Activated CD4-positive, alpha-beta T cell treated with anti-CD3 and anti-CD28 coated beads, Interleukin-2, amount 10 ng/mL, durations not matched to agents 7 days and 5 days (primary cell): ENCODE measurements around the gene TEX53. TPM values are rescaled to one million over a fixed set of nuclear protein-coding genes. Genes with fewer than 3 reads are reported as not detected.

Experiments
- CTCF ChIA-PET: fragments of 350-600 bp; sonication (Branson Sonifier 250); formaldehyde crosslinking; loops from one replicate; lab custom pipeline; 2021; ENCODE audit warnings: antibody characterized with exemption; lab: Charles Lee
- POLR2A ChIA-PET: fragments of 350-600 bp; sonication (Branson Sonifier 250); formaldehyde crosslinking; loops from one replicate; lab custom pipeline; 2021; ENCODE audit warnings: antibody characterized with exemption; lab: Charles Lee
- DNase-seq: peaks from one replicate; pipeline ENCODE4 v3.0.0-alpha.2; 2020
- H3K27ac Mint-ChIP-seq: one replicate; pipeline ENCODE4 v1.8.0; 2021; ENCODE audit warnings: mild to moderate bottlenecking, moderate library complexity, mixed read lengths
- H3K27me3 Mint-ChIP-seq: one replicate; pipeline ENCODE4 v1.8.0; 2021; ENCODE audit warnings: mixed read lengths
- H3K36me3 Mint-ChIP-seq: one replicate; pipeline ENCODE4 v1.8.0; 2021; ENCODE audit warnings: low read depth, mixed read lengths
- H3K4me1 Mint-ChIP-seq: one replicate; pipeline ENCODE4 v1.8.0; 2021; ENCODE audit warnings: mixed read lengths
- H3K4me3 Mint-ChIP-seq: one replicate; pipeline ENCODE4 v1.8.0; 2021; ENCODE audit warnings: mild to moderate bottlenecking, moderate library complexity, mixed read lengths
- H3K9me3 Mint-ChIP-seq: one replicate; pipeline ENCODE4 v1.8.0; 2021; ENCODE audit warnings: mixed read lengths
- total RNA-seq, 2 experiments: library from RNA; stranded (reverse); gene quantifications; one replicate each; pipeline ENCODE4 v1.2.3, GENCODE V29; 2021

TEX53 gene
- total RNA-seq, 2 experiments from 2014 or later = not detected

DNA sequence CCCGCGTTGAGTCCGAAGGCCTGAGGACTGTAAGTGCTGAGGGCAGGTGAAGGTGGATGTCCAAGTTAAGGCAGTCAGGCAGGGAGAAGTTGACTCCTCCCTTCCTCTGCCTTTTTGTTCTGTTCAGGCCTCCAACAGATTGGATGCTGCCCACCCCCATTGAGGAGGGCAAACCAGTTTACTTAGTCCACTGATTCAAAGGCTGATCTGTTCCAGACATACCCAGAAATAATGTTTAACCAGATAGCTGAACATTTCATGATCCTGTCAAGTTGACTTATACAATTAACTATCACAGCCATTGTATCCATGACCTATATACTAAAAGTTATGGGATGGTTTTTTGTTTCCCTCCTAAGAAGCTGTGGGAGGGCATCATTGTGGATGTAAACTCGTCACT is 32.7 kb upstream of the TEX53 start:
- H3K36me3 Mint-ChIP-seq = peaks cover 52% of the 10 kb centered on the region
- peak overlapping the region; percentile 44 for H3K4me3 Mint-ChIP-seq
- no peak for DNase-seq
- peaks cover 20% of the 10 kb centered on the region for H3K9me3 Mint-ChIP-seq
- ChIA-PET CTCF (interaction anchor here (0.8 to 5.6 kb wide), 10 partner anchors 9 to 325 kb away, joined by 3 to 29 read pairs (median 4); partner anchors contain the start of gene TEX48), POLR2A (interaction anchor here (0.6 to 2.0 kb wide), 2 partner anchors 29 kb away, joined by 3 to 7 read pairs; no protein-coding TSS in a partner anchor)
- H3K27me3 Mint-ChIP-seq = no peaks in the 10 kb centered on the region
- H3K27ac Mint-ChIP-seq = peak overlapping the region; percentile 93
- H3K4me1 Mint-ChIP-seq = peaks cover 93% of the 10 kb centered on the region

DNA sequence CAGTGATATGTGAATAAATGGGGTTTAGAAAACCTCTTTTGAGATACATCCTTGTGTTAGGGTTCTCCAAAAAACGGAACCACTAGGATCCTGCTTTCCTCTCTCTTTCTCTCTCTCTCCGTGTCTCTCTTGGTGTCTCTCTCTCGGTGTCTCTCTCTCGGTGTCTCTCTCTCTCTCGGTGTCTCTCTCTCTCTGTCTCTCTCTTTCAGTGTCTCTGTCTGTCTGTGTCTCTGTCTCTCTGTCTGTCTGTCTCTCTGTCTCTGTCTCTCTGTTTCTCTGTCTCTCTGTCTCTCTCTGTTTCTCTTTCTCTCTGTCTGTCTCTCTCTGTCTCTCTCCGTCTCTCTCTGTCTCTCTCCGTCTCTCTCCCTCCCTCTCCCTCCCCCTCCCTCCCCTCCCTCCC is 32.2 kb upstream of the TEX53 start:
- Mint-ChIP-seq H3K9me3 (peaks cover 20% of the 10 kb centered on the region), H3K36me3 (peaks cover 53% of the 10 kb centered on the region), H3K4me1 (peaks cover 89% of the 10 kb centered on the region), H3K27ac (peak overlapping the region; percentile 93), H3K27me3 (no peaks in the 10 kb centered on the region), H3K4me3 (no peak overlapping the region)
- ChIA-PET POLR2A (interaction anchor here (0.6 to 0.7 kb wide), 2 partner anchors 29 to 240 kb away, joined by 3 to 5 read pairs; no protein-coding TSS in a partner anchor), CTCF (interaction anchor here (0.8 to 5.6 kb wide), 8 partner anchors 8 to 325 kb away, joined by 3 to 29 read pairs (median 4); partner anchors contain the start of gene TEX48)
- DNase-seq = no peak

- no peaks in the 10 kb centered on the region for H3K27me3 Mint-ChIP-seq
- ChIA-PET POLR2A (interaction anchor here (0.7 kb wide), 1 partner anchor 240 kb away, joined by 5 read pairs; no protein-coding TSS in a partner anchor), CTCF (interaction anchor here (0.5 to 5.6 kb wide), 7 partner anchors 17 to 326 kb away, joined by 3 to 29 read pairs (median 4); no protein-coding TSS in a partner anchor)
- H3K4me3 Mint-ChIP-seq = no peak overlapping the region
- peaks cover 88% of the 10 kb centered on the region for H3K4me1 Mint-ChIP-seq
- H3K9me3 Mint-ChIP-seq = peaks cover 26% of the 10 kb centered on the region
- DNase-seq = no peak
- H3K27ac Mint-ChIP-seq = peak overlapping the region; percentile 26
- H3K36me3 Mint-ChIP-seq = peaks cover 54% of the 10 kb centered on the region
These were observed 31.5 kb upstream of the TEX53 start for GRCh38 chr9:114688909-114689610.

DNA sequence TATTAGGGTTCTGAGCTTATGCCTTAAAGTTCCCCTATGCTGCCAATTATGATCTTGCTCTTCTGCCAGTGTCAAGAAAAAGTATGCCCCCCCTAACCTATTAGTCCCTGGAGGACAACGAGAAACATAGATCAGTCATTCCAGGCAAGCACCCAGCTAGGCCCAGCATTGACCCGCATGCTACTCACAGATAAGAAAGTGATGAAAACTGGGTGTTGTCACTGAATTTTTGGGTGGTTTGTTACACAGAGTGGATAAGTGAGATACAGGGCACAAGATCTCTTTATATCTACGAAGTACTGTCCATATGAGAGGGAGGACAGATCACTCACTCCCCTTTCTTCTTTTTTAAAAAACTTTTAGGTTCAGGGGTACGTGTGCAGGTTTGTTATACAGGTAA is 30.8 kb upstream of the TEX53 start:
- peaks cover 28% of the 10 kb centered on the region for H3K9me3 Mint-ChIP-seq
- ChIA-PET POLR2A (no interaction called here), CTCF (interaction anchor here (2.3 kb wide), 1 partner anchor 50 kb away, joined by 10 read pairs; no protein-coding TSS in a partner anchor)
- H3K4me3 Mint-ChIP-seq = no peak overlapping the region
- H3K4me1 Mint-ChIP-seq = peaks cover 85% of the 10 kb centered on the region
- H3K27ac Mint-ChIP-seq = no peak overlapping the region
- H3K27me3 Mint-ChIP-seq = no peaks in the 10 kb centered on the region
- DNase-seq = no peak
- H3K36me3 Mint-ChIP-seq = peaks cover 57% of the 10 kb centered on the region

- no peak overlapping the region for H3K4me3 Mint-ChIP-seq
- H3K4me1 Mint-ChIP-seq = peaks cover 80% of the 10 kb centered on the region
- DNase-seq = no peak
- ChIA-PET CTCF (no interaction called here), POLR2A (no interaction called here)
- H3K27me3 Mint-ChIP-seq = no peaks in the 10 kb centered on the region
- H3K9me3 Mint-ChIP-seq = peaks cover 31% of the 10 kb centered on the region
- H3K27ac Mint-ChIP-seq = peak overlapping the region; percentile 21
- peaks cover 57% of the 10 kb centered on the region for H3K36me3 Mint-ChIP-seq
These were observed 29.4 kb upstream of the TEX53 start for GRCh38 chr9:114687034-114687433.

DNA sequence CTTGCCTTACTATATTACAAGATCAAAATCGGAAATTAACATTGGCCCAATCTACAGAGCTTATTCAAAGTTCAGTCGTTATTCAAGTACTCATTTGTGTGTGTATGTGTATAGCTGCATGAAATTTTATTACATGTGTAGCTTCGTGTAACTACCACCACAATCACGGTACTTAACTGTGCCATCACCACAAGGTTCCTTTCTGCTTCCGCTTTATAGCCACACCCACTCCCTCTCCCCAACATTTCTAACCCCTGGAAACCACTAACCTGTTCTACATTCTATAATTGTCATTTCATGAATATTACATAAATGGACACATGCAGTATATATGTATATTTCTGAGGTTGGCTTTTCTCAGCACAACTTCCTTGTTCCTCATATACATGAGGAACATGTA is 28.3 kb upstream of the TEX53 start:
- H3K4me3 Mint-ChIP-seq = no peak overlapping the region
- H3K27me3 Mint-ChIP-seq = no peaks in the 10 kb centered on the region
- peaks cover 78% of the 10 kb centered on the region for H3K4me1 Mint-ChIP-seq
- peak overlapping the region; percentile 52 for H3K27ac Mint-ChIP-seq
- ChIA-PET POLR2A (no interaction called here), CTCF (interaction anchor here (0.6 to 2.3 kb wide), 5 partner anchors 10 to 602 kb away, joined by 3 to 12 read pairs (median 3); no protein-coding TSS in a partner anchor)
- H3K9me3 Mint-ChIP-seq = peaks cover 31% of the 10 kb centered on the region
- DNase-seq = no peak
- H3K36me3 Mint-ChIP-seq = peaks cover 55% of the 10 kb centered on the region

GRCh38 chr9:114684036-114684435 is 26.4 kb upstream of the TEX53 start:
- ChIA-PET CTCF (interaction anchor here (1.4 to 4.7 kb wide), 3 partner anchors 15 to 225 kb away, joined by 4 to 26 read pairs (median 4); no protein-coding TSS in a partner anchor), POLR2A (no interaction called here)
- H3K27ac Mint-ChIP-seq = no peak overlapping the region
- H3K27me3 Mint-ChIP-seq = no peaks in the 10 kb centered on the region
- peaks cover 48% of the 10 kb centered on the region for H3K36me3 Mint-ChIP-seq
- no peak for DNase-seq
- peaks cover 27% of the 10 kb centered on the region for H3K9me3 Mint-ChIP-seq
- no peak overlapping the region for H3K4me3 Mint-ChIP-seq
- peaks cover 65% of the 10 kb centered on the region for H3K4me1 Mint-ChIP-seq

DNA sequence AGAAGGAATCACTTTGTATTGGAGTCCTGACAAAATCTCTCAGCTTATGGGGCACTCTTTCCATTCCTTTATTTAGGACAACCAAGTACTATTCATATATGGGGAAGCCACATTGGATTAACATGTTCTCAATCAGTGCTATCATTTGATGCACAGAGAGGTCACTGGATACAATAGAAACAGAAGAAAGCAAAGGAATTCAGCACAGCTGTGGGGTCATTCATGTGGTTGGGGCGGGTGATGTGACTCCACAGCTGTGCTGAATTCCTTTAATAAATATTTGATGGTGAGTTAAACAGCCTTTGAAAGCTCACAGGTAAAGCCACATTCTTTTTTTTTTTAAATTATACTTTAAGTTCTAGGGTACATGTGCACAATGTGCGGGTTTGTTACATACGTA is 25.2 kb upstream of the TEX53 start:
- Mint-ChIP-seq H3K9me3 (peaks cover 22% of the 10 kb centered on the region), H3K36me3 (peaks cover 36% of the 10 kb centered on the region), H3K27me3 (peaks cover 3% of the 10 kb centered on the region), H3K4me1 (peaks cover 56% of the 10 kb centered on the region), H3K27ac (no peak overlapping the region), H3K4me3 (no peak overlapping the region)
- DNase-seq = no peak
- ChIA-PET POLR2A (no interaction called here), CTCF (interaction anchor here (0.6 to 4.7 kb wide), 17 partner anchors 9 to 919 kb away, joined by 3 to 34 read pairs (median 4); no protein-coding TSS in a partner anchor)

DNA sequence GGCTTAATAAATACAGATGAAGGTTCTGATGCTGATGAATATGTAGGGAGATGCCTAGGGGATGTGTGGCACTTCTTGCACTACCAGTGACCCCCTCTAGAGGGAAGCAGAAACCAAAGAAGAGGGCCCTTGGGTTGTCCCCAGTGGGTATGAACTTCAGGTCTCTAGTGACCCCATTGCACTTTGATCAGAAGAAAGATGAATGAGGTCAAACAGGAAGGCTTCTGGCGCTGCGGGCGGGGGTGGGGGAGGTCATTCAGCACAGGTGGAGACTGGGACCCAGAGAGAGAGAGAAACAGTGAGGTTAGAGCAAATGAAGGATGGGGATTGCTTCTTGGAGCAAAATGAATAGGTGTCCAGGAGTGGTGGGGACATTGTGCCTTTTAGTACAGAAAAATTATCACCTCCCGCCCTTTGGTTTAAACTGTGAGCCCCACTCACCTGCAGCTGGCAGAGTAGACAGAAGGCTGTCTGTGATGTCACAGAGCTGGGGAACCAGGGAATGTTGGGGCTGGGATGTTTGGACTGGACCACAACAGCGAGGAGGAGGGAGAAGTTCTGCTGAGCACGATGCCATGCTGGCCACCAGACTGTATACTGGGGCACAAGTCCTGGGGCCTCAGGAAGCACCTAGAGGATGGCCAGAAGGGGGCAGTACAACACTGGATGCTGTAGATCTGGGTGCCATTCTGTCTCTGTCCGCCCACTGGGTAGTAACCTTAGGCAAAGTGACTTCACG is 24.2 kb upstream of the TEX53 start, which contains the start of gene TEX48:
TSS of gene TEX48 (minus strand) at position 599 of the 739 bp plus-strand sequence. CDS start 10,469 bp downstream, outside the sequence.
- POLR2A ChIA-PET = no interaction called here
- H3K9me3 Mint-ChIP-seq = peaks cover 16% of the 10 kb centered on the region
- H3K36me3 Mint-ChIP-seq = peaks cover 27% of the 10 kb centered on the region
- CTCF ChIA-PET = interaction anchor here (0.5 to 4.7 kb wide), 37 partner anchors 10 to 1258 kb away, joined by 3 to 34 read pairs (median 4); partner anchors contain the start of gene TEX53
- peak within 1 kb of the TSS; percentile 90 for H3K27ac Mint-ChIP-seq
- peaks cover 58% of the 10 kb centered on the region for H3K4me1 Mint-ChIP-seq
- no peak within 1 kb of the TSS for H3K4me3 Mint-ChIP-seq
- H3K27me3 Mint-ChIP-seq = peaks cover 3% of the 10 kb centered on the region
- DNase-seq = peak; percentile 91

DNA sequence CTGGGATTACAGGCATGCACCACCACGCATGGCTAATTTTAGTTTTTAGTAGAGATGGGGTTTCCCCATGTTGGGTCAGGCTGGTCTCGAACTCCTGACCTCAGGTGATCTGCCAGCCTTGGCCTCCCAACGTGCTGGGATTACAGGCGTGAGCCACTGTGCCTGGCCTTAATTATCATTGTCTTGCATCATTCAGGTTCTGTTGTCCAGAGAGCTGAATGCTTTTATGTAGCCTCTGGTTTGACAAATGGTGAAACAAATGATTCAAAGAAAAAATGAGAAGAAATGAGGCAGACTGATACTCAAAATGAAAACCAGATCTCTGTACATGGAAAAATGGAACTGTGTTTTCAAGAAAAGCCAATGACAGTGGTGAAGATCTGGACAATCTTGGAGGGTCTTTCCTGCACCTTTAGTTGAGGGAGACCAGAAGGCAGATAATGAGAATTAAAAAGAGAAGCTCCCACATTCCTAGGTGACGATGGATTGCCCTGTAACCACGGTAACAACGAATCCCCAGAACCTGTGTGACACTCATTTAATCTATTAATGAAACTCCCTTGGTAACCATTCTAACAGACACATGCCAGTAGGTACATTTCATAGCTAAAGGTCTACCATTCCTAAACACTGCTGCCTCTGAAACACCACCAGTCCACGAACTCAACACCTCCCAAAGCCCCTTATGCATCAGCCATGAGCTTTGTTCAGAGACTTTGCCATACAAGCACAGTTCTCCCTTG is 22.8 kb upstream of the TEX53 start:
- Mint-ChIP-seq H3K36me3 (peaks cover 18% of the 10 kb centered on the region), H3K27me3 (peaks cover 3% of the 10 kb centered on the region), H3K27ac (no peak overlapping the region), H3K9me3 (peaks cover 11% of the 10 kb centered on the region), H3K4me1 (peaks cover 49% of the 10 kb centered on the region), H3K4me3 (no peak overlapping the region)
- CTCF ChIA-PET = interaction anchor here (0.6 to 4.7 kb wide), 37 partner anchors 9 to 365 kb away, joined by 3 to 34 read pairs (median 3); partner anchors contain the start of gene TEX53
- no peak for DNase-seq
- POLR2A ChIA-PET = no interaction called here

GRCh38 chr9:114678795-114679194 is 21.2 kb upstream of the TEX53 start:
- peaks cover 10% of the 10 kb centered on the region for H3K36me3 Mint-ChIP-seq
- peaks cover 3% of the 10 kb centered on the region for H3K9me3 Mint-ChIP-seq
- peaks cover 3% of the 10 kb centered on the region for H3K27me3 Mint-ChIP-seq
- ChIA-PET CTCF (interaction anchor here (1.4 kb wide), 1 partner anchor 334 kb away, joined by 3 read pairs; no protein-coding TSS in a partner anchor), POLR2A (no interaction called here)
- no peak overlapping the region for H3K27ac Mint-ChIP-seq
- DNase-seq = no peak
- H3K4me3 Mint-ChIP-seq = no peak overlapping the region
- H3K4me1 Mint-ChIP-seq = peaks cover 45% of the 10 kb centered on the region

- DNase-seq = no peak
- Mint-ChIP-seq H3K4me1 (peaks cover 41% of the 10 kb centered on the region), H3K27me3 (peaks cover 3% of the 10 kb centered on the region), H3K4me3 (no peak overlapping the region), H3K9me3 (peaks cover 2% of the 10 kb centered on the region), H3K36me3 (peaks cover 8% of the 10 kb centered on the region), H3K27ac (no peak overlapping the region)
- POLR2A ChIA-PET = no interaction called here
- CTCF ChIA-PET = interaction anchor here (1.0 to 1.7 kb wide), 3 partner anchors 229 to 342 kb away, joined by 3 to 6 read pairs (median 3); no protein-coding TSS in a partner anchor
These were observed 20.5 kb upstream of the TEX53 start for GRCh38 chr9:114678130-114678529.
